ENCODE data around the gene TNC.

DNA sequence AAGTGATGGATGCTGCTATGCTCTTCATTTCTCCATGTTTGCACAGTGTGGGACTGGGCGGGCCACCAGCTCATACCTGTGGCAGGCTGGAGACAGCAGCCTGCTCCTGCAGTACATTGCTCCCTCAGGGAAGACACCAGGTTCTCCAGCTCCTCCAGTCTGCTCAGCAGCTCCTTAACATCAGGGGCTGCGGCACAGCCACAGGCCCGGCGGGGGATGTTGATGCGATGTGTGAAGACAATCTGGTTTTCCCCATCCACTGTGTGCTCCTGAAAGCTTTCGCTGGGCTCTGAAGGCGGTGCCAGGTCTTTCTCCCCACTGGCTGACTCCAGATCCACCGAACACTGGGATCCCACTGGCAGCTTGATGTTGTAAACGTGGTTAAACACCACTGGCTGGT lies 27.5 kb downstream of the TNC start:
- TF ChIP-seq, protein P1, sequence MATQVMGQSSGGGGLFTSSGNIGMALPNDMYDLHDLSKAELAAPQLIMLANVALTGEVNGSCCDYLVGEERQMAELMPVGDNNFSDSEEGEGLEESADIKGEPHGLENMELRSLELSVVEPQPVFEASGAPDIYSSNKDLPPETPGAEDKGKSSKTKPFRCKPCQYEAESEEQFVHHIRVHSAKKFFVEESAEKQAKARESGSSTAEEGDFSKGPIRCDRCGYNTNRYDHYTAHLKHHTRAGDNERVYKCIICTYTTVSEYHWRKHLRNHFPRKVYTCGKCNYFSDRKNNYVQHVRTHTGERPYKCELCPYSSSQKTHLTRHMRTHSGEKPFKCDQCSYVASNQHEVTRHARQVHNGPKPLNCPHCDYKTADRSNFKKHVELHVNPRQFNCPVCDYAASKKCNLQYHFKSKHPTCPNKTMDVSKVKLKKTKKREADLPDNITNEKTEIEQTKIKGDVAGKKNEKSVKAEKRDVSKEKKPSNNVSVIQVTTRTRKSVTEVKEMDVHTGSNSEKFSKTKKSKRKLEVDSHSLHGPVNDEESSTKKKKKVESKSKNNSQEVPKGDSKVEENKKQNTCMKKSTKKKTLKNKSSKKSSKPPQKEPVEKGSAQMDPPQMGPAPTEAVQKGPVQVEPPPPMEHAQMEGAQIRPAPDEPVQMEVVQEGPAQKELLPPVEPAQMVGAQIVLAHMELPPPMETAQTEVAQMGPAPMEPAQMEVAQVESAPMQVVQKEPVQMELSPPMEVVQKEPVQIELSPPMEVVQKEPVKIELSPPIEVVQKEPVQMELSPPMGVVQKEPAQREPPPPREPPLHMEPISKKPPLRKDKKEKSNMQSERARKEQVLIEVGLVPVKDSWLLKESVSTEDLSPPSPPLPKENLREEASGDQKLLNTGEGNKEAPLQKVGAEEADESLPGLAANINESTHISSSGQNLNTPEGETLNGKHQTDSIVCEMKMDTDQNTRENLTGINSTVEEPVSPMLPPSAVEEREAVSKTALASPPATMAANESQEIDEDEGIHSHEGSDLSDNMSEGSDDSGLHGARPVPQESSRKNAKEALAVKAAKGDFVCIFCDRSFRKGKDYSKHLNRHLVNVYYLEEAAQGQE (IDR thresholded peaks at IDR 0.05; ENCODE audit: insufficient read depth in 1 of 2, low read depth in 2 of 2, low read length in 1 of 2): no peak
- TF ChIP-seq, protein P2, sequence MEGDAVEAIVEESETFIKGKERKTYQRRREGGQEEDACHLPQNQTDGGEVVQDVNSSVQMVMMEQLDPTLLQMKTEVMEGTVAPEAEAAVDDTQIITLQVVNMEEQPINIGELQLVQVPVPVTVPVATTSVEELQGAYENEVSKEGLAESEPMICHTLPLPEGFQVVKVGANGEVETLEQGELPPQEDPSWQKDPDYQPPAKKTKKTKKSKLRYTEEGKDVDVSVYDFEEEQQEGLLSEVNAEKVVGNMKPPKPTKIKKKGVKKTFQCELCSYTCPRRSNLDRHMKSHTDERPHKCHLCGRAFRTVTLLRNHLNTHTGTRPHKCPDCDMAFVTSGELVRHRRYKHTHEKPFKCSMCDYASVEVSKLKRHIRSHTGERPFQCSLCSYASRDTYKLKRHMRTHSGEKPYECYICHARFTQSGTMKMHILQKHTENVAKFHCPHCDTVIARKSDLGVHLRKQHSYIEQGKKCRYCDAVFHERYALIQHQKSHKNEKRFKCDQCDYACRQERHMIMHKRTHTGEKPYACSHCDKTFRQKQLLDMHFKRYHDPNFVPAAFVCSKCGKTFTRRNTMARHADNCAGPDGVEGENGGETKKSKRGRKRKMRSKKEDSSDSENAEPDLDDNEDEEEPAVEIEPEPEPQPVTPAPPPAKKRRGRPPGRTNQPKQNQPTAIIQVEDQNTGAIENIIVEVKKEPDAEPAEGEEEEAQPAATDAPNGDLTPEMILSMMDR (IDR thresholded peaks at IDR 0.05): no peak
- TF ChIP-seq POLR2AphosphoS5 (IDR thresholded peaks at IDR 0.05; ENCODE audit: low read depth, low read length): no peak
